ENCODE data around the gene LTBR. TPM values are rescaled to one million over a fixed set of nuclear protein-coding genes. Genes with fewer than 3 reads are reported as not detected.

Gene LTBR
- total RNA-seq, 1 experiment from 2014 or later = 51.3 TPM

DNA sequence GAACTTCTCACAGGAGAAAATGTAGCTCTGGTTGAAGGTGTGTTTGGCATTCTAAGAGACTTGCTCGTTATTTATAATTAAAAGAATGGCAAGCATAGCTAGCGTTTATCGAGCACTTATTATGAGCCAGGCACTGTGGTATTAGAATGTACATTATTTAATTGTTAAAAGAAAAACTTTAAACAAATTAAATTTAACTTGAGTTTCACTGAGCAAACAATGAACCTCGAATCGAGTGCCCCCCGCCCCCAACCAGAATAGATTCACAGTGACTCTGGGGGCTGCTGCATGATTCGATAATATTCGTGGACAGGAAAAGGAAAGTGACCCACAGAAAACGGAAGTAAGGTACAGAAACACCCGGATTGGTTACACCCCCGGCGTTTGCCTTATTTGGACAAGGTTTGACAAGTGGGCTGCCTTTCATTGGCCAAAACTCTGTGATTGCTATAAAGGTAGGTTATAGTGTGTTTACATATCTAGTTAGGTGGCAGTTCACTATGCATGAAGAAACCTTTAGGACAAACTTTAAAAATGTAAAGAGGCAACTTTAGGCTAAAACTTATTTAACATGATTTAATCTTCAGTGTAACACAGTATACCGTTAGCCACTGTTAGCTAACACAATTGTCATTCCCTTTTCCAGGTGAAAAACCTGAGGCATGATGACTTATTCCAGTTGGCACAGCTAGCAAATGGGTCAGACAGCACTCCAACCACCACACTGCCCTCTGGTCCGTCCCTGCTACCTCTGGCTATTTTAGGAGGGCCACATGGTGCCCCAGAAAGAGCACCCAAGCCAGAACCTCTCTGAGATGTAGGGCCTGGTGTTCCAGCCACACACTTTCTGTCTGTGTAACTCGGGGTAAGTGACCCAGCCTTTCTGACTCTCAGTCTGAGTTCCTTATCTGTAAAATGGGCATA, 15.7 kb upstream of the LTBR start:
- no peak for DNase-seq (ENCODE audit: low read depth)

- DNase-seq (ENCODE audit: low read depth) = no peak
Measured at GRCh38 chr12:6368906-6369525, 14.9 kb upstream of the LTBR start.

- DNase-seq (ENCODE audit: low read depth) = peak; percentile 40
Measured at GRCh38 chr12:6369916-6370575, 13.9 kb upstream of the LTBR start.

DNA sequence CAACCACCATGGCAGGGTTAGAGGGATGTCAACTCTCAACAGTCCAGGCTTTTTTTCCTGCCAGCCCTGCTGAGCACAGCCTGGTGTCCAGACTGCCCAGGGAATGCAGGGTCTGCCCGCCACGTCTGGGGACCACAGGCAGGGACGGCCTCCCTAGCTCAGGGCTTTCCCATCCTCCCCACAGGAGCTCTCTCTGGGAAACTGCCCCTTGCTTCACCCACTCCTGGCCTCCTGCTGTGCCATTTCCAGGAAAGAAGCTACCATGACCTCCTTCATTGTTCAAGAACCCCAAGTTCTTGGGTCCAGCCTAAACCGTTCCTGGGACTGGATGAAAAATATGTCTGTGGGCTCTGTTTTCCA, 13.4 kb upstream of the LTBR start:
- no peak for DNase-seq (ENCODE audit: low read depth)

DNA sequence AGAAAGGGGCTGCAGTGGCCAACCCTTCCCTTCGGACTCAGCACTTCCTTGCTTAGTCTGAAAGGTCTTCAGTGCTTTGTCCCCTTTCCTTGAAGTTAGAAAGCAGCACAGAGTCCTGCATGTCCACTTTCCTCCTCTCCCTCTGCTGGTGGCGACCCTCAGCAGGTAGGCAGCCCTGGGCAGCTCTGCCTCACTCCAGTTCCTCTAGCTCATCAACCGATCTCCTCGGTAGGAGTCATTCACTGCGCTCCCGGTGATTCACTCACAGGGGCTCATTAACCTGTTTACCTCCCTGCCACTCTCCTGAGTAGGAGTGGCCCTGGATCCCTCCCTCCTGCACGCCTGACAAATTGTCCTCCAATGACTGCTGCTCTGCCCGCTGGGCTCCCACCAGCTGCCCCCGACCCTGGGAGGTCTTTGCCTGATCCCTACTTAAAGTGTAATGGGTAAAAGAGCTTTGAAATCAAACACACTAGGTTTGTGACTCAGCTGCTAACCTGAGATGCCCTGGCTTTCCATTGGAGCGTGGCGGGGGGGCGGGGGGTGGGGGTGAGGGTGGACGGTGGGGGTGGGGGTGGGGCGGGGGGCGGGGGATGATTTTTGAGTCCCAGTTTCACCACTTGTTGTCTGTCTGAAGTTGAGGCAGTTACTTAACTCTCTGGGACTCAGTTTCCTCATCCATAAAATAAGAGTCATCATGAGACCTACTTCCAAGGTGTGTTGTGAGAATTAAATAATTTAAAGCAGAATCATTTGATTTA, 12.8 kb upstream of the LTBR start:
- no peak for DNase-seq (ENCODE audit: low read depth)

- peak; percentile 86 for DNase-seq (ENCODE audit: low read depth)
Measured at GRCh38 chr12:6372403-6373003, 11.5 kb upstream of the LTBR start.

DNA sequence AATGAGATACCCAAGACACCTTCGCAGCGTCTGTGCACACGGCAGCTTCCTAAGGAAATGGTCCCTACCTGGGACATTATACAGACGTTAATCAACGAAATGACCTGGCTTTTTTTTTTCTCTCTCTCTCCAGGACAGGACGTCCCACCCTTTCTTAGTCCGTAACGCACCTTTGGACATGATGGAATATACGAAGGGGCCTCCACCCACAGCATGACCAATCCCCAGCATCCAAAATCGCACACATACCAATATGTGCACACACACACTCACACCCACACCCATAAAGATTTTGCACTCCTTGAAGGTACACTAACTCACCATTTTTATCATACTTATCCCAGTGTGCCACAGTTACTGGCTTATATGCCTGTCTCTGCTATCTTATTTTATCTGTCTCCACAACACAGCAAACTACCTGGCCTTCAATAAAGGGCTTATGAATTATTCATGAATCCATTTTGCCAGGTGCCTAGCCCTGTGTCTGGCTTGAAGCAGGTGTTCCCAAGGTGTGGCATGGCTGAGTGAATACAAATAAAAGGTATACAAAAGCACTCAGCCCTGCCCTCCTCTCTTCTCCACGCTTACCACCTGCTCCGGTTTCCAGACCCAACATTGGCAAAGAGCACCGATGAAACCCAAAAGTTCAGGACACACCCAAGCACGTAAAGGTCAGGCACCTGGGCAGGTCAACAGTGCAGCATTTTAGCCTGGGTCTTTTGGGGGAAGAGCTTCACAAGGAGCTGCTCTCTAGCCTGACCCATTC, 10.8 kb upstream of the LTBR start:
- DNase-seq (ENCODE audit: low read depth) = no peak

GRCh38 chr12:6374028-6374785, 9.8 kb upstream of the LTBR start:
- DNase-seq (ENCODE audit: low read depth) = no peak

GRCh38 chr12:6374786-6375160, 9.2 kb upstream of the LTBR start:
- no peak for DNase-seq (ENCODE audit: low read depth)

GRCh38 chr12:6375269-6376078, 8.5 kb upstream of the LTBR start, which contains the start of gene SCNN1A:
SCNN1A (minus strand) TSS chr12:6375563; CDS start chr12:6374783, 780 bp downstream.
- no peak for DNase-seq (ENCODE audit: low read depth)

GRCh38 chr12:6376079-6376869, 7.7 kb upstream of the LTBR start:
- DNase-seq (ENCODE audit: low read depth) = peak; percentile 41

DNA sequence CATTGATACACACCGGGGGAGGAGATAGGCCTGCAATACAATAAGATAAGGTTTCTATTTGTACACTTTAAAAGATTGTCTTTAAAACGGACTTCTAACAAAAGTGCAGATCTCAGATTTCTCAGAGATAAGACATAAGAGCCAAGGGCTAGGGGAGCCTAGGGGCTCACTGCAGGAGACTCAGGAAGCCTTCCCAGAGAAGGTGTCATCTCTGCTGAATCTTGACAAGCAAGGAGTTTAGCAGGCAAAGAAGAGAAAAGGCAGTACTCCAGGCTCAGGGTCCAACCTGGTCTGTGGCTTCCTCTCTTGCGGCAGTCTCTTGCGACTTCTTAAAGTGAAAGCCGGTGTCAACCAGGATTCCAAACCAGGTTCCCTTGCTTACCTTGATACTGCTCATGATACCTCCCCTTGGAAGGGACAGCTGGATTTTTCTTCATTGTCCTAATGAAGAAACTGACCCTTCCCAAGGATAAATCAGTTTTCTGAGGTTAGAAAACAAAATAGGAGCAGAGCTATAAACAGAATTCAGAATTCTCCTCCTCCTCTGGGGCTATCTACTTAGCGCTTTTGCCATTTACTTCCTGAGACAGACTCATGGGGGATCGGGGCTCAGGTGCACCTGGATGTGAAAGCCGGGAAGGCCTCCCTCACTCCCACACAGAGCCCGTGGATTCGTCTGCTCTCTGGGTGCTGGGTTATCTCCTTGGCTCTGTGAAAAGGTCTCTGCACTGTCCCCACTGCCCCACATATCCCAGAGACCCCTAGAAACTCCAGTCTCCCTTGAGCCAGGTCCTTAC, 6.9 kb upstream of the LTBR start:
- no peak for DNase-seq (ENCODE audit: low read depth)

DNA sequence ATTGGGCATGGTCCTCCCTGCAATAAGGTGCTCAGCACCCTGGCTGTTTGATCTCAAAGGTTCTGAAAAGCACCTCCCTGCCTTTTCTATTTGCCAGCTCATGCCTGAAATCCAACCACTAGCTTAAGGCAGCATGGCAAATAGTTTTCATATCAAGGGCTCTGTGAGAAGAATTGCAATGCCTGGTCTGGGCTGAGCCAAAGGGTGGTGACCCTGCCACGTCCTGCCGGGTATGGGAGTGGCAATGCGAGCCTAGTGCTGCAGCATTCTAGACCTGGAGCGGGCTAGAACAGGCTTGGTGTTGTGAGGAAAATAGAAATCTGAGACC, 6.3 kb upstream of the LTBR start:
- no peak for DNase-seq (ENCODE audit: low read depth)

DNA sequence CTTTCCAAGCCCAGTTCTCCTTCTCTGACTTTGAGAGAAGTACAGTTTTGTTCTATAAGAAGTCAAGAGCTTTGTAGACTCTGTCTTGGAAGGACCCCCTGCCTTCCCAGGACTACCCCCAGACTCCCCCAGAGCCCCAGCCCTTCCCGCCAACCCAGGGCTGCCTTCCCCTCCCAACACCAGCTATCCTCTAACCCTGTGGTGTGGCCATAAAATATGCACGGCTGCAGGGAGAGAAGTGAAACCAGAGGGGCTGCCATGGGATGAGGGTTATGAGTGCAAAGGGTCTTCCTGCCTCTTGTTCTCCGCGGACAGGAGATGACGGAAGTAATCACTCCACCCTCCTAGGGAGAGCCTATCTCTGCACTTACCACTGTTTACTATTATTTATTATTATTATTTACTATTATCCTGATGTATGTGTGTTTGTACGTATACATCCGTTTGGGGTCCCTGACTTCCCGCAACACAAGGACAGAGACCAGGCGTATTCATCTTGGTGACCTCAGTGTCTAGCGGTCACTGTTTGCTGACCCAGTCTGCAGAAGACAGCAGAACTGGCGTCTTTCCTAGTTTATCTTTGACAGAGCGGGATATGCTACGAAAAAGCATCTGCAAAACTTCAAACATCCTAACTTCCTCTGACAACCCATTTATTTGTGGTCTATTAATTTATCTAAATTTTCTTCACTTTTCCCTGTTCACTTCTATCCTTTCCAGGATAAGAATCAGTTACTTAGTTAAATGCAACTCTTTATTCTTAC, 5.1 kb upstream of the LTBR start:
- DNase-seq (ENCODE audit: low read depth) = no peak

- DNase-seq (ENCODE audit: low read depth) = no peak
Measured at GRCh38 chr12:6380141-6381121, 3.5 kb upstream of the LTBR start.

DNA sequence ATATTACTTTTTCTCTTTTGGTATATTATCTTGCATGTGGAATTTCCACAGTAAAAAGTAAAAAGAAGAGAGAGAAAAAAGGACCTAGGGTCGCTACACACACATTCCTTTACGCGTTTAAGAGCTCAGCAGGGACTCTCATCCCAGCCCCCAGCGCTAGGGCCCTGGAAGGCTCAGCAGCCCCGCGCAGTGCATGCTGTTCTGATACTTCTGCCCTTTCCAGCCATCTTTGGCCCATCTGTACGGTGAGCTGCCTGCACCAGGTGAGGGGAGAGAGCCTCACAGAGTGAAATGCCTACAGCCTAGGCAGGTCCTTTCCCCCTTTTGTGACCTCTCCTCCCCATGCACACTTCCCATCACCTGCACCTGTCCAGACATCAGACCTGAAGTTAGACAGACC, 1.6 kb upstream of the LTBR start:
- no peak for DNase-seq (ENCODE audit: low read depth)

All from RPMI7951 (cell line).